Measurements from ENCODE around the gene QRICH2. TPM values are rescaled to one million over a fixed set of nuclear protein-coding genes. Genes with fewer than 3 reads are reported as not detected.

QRICH2 gene
- total RNA-seq, 4 donors from 2014 or later: 1.2 to 10.7 (median 3.1) TPM

- no peaks in the 10 kb centered on the region for H3K27me3 ChIP-seq
- no peaks in the 10 kb centered on the region for H3K4me1 ChIP-seq
- no peaks in the 10 kb centered on the region for H3K9me3 ChIP-seq
- H3K4me3 ChIP-seq: no peak overlapping the region
- TF ChIP-seq POLR2A (IDR thresholded peaks at IDR 0.05): no peak
- TF ChIP-seq, protein P1, sequence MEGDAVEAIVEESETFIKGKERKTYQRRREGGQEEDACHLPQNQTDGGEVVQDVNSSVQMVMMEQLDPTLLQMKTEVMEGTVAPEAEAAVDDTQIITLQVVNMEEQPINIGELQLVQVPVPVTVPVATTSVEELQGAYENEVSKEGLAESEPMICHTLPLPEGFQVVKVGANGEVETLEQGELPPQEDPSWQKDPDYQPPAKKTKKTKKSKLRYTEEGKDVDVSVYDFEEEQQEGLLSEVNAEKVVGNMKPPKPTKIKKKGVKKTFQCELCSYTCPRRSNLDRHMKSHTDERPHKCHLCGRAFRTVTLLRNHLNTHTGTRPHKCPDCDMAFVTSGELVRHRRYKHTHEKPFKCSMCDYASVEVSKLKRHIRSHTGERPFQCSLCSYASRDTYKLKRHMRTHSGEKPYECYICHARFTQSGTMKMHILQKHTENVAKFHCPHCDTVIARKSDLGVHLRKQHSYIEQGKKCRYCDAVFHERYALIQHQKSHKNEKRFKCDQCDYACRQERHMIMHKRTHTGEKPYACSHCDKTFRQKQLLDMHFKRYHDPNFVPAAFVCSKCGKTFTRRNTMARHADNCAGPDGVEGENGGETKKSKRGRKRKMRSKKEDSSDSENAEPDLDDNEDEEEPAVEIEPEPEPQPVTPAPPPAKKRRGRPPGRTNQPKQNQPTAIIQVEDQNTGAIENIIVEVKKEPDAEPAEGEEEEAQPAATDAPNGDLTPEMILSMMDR (IDR thresholded peaks at IDR 0.05): no peak
- H3K27ac ChIP-seq: no peak overlapping the region
- no peak for DNase-seq
- H3K36me3 ChIP-seq: no peaks in the 10 kb centered on the region
Observed at GRCh38 chr17:76296186-76296585, 11.9 kb downstream of the QRICH2 start.

DNA sequence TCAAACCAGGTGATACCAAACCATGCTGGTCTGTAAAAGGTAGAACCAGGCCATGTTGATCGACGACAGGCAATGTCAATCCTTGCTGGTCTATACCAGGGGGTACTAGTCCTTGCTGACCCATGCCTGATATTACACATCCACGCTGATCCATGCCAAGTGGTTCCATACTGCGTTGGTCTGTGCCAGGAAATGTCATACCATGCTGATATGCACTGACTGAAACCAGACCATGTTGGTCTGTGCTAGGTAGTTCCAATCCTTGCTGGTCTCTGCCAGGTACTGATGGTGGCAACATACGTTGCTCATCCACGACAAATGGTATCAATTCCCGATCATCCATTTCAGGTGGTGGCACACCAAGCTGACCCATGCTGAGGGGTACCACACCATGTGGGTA, 15.0 kb downstream of the QRICH2 start:
- H3K9me3 ChIP-seq: no peaks in the 10 kb centered on the region
- H3K27ac ChIP-seq: no peak overlapping the region
- no peak for DNase-seq
- no peaks in the 10 kb centered on the region for H3K36me3 ChIP-seq
- no peaks in the 10 kb centered on the region for H3K4me1 ChIP-seq
- TF ChIP-seq POLR2A (IDR thresholded peaks at IDR 0.05): no peak
- TF ChIP-seq, protein P1 (IDR thresholded peaks at IDR 0.05): no peak
- H3K27me3 ChIP-seq: no peaks in the 10 kb centered on the region
- H3K4me3 ChIP-seq: no peak overlapping the region

- DNase-seq: no peak
- H3K4me1 ChIP-seq: no peaks in the 10 kb centered on the region
- H3K27ac ChIP-seq: no peak overlapping the region
- no peaks in the 10 kb centered on the region for H3K36me3 ChIP-seq
- no peak overlapping the region for H3K4me3 ChIP-seq
- H3K27me3 ChIP-seq: no peaks in the 10 kb centered on the region
- no peak for TF ChIP-seq POLR2A (IDR thresholded peaks at IDR 0.05)
- TF ChIP-seq, protein P1 (IDR thresholded peaks at IDR 0.05): no peak
- H3K9me3 ChIP-seq: no peaks in the 10 kb centered on the region
Observed at GRCh38 chr17:76292567-76292966, 15.5 kb downstream of the QRICH2 start.

- H3K27me3 ChIP-seq: no peaks in the 10 kb centered on the region
- TF ChIP-seq, protein P1 (IDR thresholded peaks at IDR 0.05): no peak
- TF ChIP-seq POLR2A (IDR thresholded peaks at IDR 0.05): no peak
- no peaks in the 10 kb centered on the region for H3K4me1 ChIP-seq
- no peaks in the 10 kb centered on the region for H3K9me3 ChIP-seq
- peak in 1 of 3 donors; percentile 45 for DNase-seq
- H3K4me3 ChIP-seq: no peak overlapping the region
- H3K36me3 ChIP-seq: no peaks in the 10 kb centered on the region
- H3K27ac ChIP-seq: no peak overlapping the region
Observed at GRCh38 chr17:76281573-76282371, 26.3 kb downstream of the QRICH2 start.

GRCh38 chr17:76280650-76281049, 27.4 kb downstream of the QRICH2 start:
- DNase-seq: no peak

More at GRCh38 chr17:76280650-76281049, 27.4 kb downstream of the QRICH2 start:
- TF ChIP-seq, protein P1 (IDR thresholded peaks at IDR 0.05): no peak
- TF ChIP-seq POLR2A (IDR thresholded peaks at IDR 0.05): no peak
- Histone ChIP-seq H3K4me1 (no peaks in the 10 kb centered on the region), H3K36me3 (no peaks in the 10 kb centered on the region), H3K27me3 (no peaks in the 10 kb centered on the region), H3K4me3 (no peak overlapping the region), H3K27ac (no peak overlapping the region), H3K9me3 (no peaks in the 10 kb centered on the region)

All from Peyer's patch (tissue), 4 donors.